ENCODE measurements around the gene CADPS.

GRCh38 chr3:62667714-62668113, 207.5 kb downstream of the CADPS start:
- TF ChIP-seq CTCF (IDR thresholded peaks at IDR 0.05; ENCODE audit: insufficient read depth, low read length) (no peak), POLR2AphosphoS5 (IDR thresholded peaks at IDR 0.05; ENCODE audit: low read depth) (no peak), GABPA (IDR thresholded peaks at IDR 0.05; ENCODE audit: low read depth) (no peak), REST (IDR thresholded peaks at IDR 0.05; ENCODE audit: insufficient replicate concordance, low read depth) (no peak)
